Activated CD4-positive, alpha-beta memory T cell treated with anti-CD3 and anti-CD28 coated beads, Interleukin-2, amount 10 ng/mL, durations not matched to agents 7 days and 5 days (primary cell): ENCODE measurements around the gene DBP. TPM values are rescaled to one million over a fixed set of nuclear protein-coding genes. Genes with fewer than 3 reads are reported as not detected.

Experiments used
- CTCF ChIA-PET: fragments of 350-600 bp; sonication (Branson Sonifier 250); formaldehyde crosslinking; loops from one replicate; lab custom pipeline; 2021; ENCODE audit warnings: antibody characterized with exemption, inconsistent platforms; lab: Charles Lee
- POLR2A ChIA-PET: fragments of 350-600 bp; sonication (Branson Sonifier 250); formaldehyde crosslinking; loops from one replicate; lab custom pipeline; 2021; ENCODE audit warnings: antibody characterized with exemption; lab: Charles Lee
- DNase-seq: peaks from one replicate; pipeline ENCODE4 v3.0.0-alpha.2; 2020
- H3K27ac Mint-ChIP-seq: one replicate; pipeline ENCODE4 v1.8.0; 2021; ENCODE audit warnings: mild to moderate bottlenecking, mixed read lengths
- H3K27me3 Mint-ChIP-seq: one replicate; pipeline ENCODE4 v1.8.0; 2021; ENCODE audit warnings: mixed read lengths
- H3K36me3 Mint-ChIP-seq: one replicate; pipeline ENCODE4 v1.8.0; 2021; ENCODE audit warnings: low read depth, mixed read lengths
- H3K4me1 Mint-ChIP-seq: one replicate; pipeline ENCODE4 v1.8.0; 2021; ENCODE audit warnings: mixed read lengths
- H3K4me3 Mint-ChIP-seq: one replicate; pipeline ENCODE4 v1.8.0; 2021; ENCODE audit warnings: mild to moderate bottlenecking, mixed read lengths
- H3K9me3 Mint-ChIP-seq: one replicate; pipeline ENCODE4 v1.8.0; 2021; ENCODE audit warnings: mixed read lengths
- total RNA-seq, 2 experiments: library from RNA; stranded (reverse); gene quantifications; one replicate each; pipeline ENCODE4 v1.2.3, GENCODE V29; 2021

DBP gene
- total RNA-seq, 2 experiments from 2014 or later, result 18.7 to 19.1 TPM

GRCh38 chr19:48674216-48674809 lies 37.1 kb upstream of the DBP start:
- Mint-ChIP-seq H3K4me3 (no peak overlapping the region), H3K9me3 (peaks cover 5% of the 10 kb centered on the region), H3K4me1 (peaks cover 5% of the 10 kb centered on the region), H3K36me3 (no peaks in the 10 kb centered on the region), H3K27me3 (no peaks in the 10 kb centered on the region), H3K27ac (no peak overlapping the region)
- no peak for DNase-seq
- ChIA-PET POLR2A (no interaction called here), CTCF (interaction anchor here (0.5 to 3.0 kb wide), 12 partner anchors 9 to 508 kb away, joined by 3 to 16 read pairs (median 5); partner anchors contain the start of genes CA11, FUT2 and HSD17B14)

DNA sequence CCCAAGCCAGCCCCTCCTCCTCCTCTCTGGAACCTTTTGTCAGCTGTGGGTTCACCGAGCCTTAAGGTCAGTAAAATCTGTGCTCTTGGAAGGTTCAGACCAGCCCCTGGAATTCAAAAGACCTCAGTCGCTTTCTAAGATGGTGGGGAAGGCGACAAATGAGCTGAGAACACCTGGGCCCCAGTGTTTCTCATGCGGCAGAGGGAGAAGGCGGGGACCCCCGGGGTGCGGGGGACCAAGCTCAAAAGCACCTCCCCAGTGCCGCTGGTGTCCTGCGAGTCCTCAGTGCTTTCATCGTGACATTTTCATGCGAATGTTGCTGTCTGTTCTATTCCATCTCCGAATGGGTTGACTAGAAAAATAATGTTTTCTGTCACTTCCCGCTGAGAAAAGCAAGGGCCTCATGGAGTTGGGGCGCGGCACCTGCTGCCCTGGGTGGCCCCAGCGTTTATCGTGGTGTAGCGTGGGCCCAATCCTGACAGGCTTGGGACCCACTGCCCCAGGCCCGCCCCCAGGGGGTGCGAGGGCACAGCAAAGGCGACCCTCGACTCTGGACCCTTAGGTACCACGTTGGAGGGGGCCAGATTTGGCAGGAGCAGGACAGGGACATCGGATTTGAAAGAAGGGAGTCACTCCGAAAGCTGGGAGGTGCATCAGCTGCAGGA lies 36.4 kb upstream of the DBP start:
- no peaks in the 10 kb centered on the region for H3K27me3 Mint-ChIP-seq
- H3K36me3 Mint-ChIP-seq, result no peaks in the 10 kb centered on the region
- H3K27ac Mint-ChIP-seq, result no peak overlapping the region
- peaks cover 5% of the 10 kb centered on the region for H3K4me1 Mint-ChIP-seq
- ChIA-PET POLR2A (no interaction called here), CTCF (interaction anchor here (1.2 to 3.0 kb wide), 7 partner anchors 20 to 169 kb away, joined by 4 to 16 read pairs (median 6); partner anchors contain the start of genes CA11, FUT2 and HSD17B14)
- H3K9me3 Mint-ChIP-seq, result peaks cover 9% of the 10 kb centered on the region
- no peak for DNase-seq
- H3K4me3 Mint-ChIP-seq, result no peak overlapping the region

GRCh38 chr19:48672994-48673393 lies 35.8 kb upstream of the DBP start, which contains the start of gene NTN5:
Gene NTN5 (minus strand): TSS chr19:48673017. CDS start chr19:48670986, 2,031 bp downstream.
- Mint-ChIP-seq H3K27me3 (no peaks in the 10 kb centered on the region), H3K27ac (no peak within 1 kb of the TSS), H3K9me3 (peaks cover 9% of the 10 kb centered on the region), H3K36me3 (no peaks in the 10 kb centered on the region), H3K4me3 (no peak within 1 kb of the TSS), H3K4me1 (peaks cover 5% of the 10 kb centered on the region)
- no peak for DNase-seq
- POLR2A ChIA-PET, result no interaction called here
- CTCF ChIA-PET, result no interaction called here

GRCh38 chr19:48671446-48671995 lies 34.3 kb upstream of the DBP start:
- peaks cover 5% of the 10 kb centered on the region for H3K4me1 Mint-ChIP-seq
- H3K27me3 Mint-ChIP-seq, result no peaks in the 10 kb centered on the region
- ChIA-PET POLR2A (no interaction called here), CTCF (no interaction called here)
- H3K36me3 Mint-ChIP-seq, result no peaks in the 10 kb centered on the region
- H3K9me3 Mint-ChIP-seq, result peaks cover 9% of the 10 kb centered on the region
- DNase-seq, result no peak
- H3K4me3 Mint-ChIP-seq, result no peak overlapping the region
- no peak overlapping the region for H3K27ac Mint-ChIP-seq

DNA sequence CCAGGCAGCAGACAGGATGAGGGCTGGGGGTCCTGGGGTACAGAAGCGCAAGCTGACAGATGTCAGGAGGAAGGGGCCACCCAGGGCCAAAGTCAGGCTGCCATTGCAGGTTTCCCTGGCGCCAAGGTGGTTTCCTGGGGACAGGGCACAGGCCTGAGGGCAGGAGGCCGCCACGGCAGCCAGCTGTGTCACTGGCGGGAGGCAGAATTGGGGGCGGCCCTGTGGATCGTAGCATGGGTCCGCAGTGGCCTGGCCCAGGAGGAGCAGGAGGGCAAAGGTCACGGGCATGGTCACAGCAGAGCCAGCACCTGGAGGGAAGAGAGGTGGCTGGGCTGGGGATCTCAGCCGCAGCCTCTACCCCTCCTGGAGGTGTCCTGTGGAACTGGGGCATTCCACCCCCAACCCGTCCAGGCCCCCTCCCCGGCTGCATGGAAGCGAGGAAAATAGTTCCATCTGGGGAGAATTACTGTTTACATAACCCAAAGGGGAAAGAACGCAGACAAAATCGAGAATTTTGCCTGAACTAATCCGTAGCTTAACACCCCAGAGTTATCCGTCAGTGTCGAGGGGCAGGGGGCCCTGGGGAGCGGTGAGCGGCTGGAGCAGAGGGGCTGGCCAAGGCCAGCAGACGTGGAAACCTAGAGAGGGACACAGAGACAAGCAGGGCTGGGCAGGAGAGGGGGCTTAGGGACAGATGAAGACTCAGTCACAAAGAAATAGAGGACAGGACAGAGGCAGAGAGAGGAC lies 33.7 kb upstream of the DBP start:
- no peaks in the 10 kb centered on the region for H3K36me3 Mint-ChIP-seq
- DNase-seq, result no peak
- ChIA-PET POLR2A (no interaction called here), CTCF (no interaction called here)
- peaks cover 9% of the 10 kb centered on the region for H3K9me3 Mint-ChIP-seq
- H3K27me3 Mint-ChIP-seq, result no peaks in the 10 kb centered on the region
- H3K4me3 Mint-ChIP-seq, result no peak overlapping the region
- H3K4me1 Mint-ChIP-seq, result peaks cover 5% of the 10 kb centered on the region
- H3K27ac Mint-ChIP-seq, result no peak overlapping the region

DNA sequence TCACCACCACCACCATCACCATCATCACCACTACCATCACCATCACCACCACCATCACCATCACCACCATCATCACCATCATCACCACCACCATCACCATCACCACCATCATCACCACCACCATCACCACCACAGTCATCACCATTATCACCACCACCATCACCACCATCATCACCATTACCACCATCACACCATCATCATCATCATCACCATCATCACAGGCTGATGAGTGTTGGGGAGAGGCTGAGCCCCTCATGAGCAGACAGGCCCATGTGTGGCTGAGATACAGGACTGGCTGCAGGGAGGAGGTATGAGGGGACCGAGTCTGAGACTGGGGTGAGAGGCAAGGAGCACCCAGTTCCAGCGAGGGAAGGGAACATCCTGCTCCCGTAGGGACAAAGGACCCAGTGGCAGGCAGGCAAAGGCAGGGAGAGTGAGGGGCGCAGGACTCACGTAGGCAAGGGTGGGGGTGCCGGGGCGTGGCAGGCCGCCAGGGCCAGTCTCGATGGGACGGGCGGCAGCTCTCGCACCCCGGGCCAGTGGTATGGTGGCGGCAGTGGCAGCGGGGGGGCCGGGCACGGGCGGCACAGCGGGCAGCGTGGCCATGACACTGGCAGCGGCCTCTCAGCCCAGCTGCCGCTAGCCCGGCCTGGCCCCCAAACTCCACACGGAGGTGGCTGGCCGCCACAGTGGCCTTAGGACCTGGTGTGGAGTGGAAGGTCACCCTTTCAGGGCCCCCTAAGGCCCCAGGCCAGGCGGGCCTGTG lies 32.9 kb upstream of the DBP start:
- POLR2A ChIA-PET, result no interaction called here
- Mint-ChIP-seq H3K9me3 (peaks cover 9% of the 10 kb centered on the region), H3K4me3 (no peak overlapping the region)

DNA sequence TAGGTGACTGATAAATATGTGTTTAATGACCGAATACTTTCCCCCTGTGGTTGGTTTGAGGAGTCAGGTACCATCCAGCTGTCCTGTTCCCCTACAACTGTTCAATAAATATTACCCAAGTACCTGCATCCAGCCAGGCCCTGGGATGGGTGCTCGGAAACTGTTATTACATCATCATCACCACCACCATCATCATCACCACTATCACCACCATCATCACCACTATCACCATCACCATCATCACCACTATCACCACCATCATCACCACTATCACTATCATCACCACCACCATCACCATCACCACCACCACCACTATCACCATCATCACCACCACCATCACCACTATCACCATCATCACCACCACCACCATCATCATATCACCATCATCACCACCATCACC lies 31.6 kb upstream of the DBP start:
- Mint-ChIP-seq H3K27ac (no peak overlapping the region), H3K4me3 (no peak overlapping the region), H3K36me3 (no peaks in the 10 kb centered on the region), H3K4me1 (no peaks in the 10 kb centered on the region), H3K9me3 (peaks cover 9% of the 10 kb centered on the region), H3K27me3 (no peaks in the 10 kb centered on the region)
- DNase-seq, result no peak
- CTCF ChIA-PET, result no interaction called here
- POLR2A ChIA-PET, result no interaction called here

More for the DNA sequence above, 32.9 kb upstream of the DBP start:
- Mint-ChIP-seq H3K27me3 (no peaks in the 10 kb centered on the region), H3K27ac (peak overlapping the region; percentile 49), H3K4me1 (peaks cover 1% of the 10 kb centered on the region), H3K36me3 (no peaks in the 10 kb centered on the region)
- no peak for DNase-seq
- CTCF ChIA-PET, result no interaction called here

DNA sequence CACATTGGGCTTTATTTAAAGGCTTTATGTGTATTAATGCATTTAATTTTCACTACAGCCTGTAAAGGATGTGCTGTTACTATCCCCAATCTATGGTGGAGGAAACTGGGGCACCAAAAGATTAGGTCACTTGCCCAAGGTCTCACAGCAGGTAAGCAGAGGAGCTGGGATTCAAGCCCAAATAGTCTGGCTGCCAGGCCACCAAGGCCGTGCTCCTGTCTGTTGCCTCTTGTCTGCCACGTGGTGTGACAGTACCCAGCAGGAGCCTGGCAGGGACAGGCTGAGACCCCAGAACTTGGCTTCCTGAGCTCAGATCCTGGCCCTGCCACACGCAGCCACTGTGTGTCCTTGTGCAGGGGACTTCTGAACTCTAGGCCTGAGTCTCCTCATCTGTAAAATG lies 31.2 kb upstream of the DBP start:
- ChIA-PET CTCF (no interaction called here), POLR2A (no interaction called here)
- H3K27ac Mint-ChIP-seq, result no peak overlapping the region
- no peak overlapping the region for H3K4me3 Mint-ChIP-seq
- H3K4me1 Mint-ChIP-seq, result no peaks in the 10 kb centered on the region
- no peak for DNase-seq
- H3K27me3 Mint-ChIP-seq, result no peaks in the 10 kb centered on the region
- H3K36me3 Mint-ChIP-seq, result no peaks in the 10 kb centered on the region
- H3K9me3 Mint-ChIP-seq, result peaks cover 9% of the 10 kb centered on the region

DNA sequence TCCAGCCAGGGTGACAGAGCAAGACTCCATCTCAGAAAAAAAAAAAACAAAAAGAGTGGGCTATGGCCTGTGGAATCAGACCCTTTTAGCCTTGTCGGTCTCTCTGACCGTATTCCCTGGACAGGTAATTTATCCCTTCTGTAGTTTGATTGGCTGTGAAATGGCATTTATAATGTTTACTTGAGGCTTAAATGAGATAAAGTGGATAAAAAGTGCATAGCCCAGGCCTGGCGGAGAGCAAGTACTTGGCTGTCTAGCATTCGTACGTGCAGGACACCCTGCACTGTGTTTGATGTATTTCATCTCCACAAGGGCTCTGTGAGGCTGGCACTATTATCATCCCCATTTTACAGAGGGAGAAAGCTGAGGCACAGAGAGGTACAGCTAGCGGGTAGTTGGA lies 28.6 kb upstream of the DBP start:
- Mint-ChIP-seq H3K27ac (no peak overlapping the region), H3K9me3 (peaks cover 9% of the 10 kb centered on the region), H3K27me3 (no peaks in the 10 kb centered on the region), H3K4me3 (no peak overlapping the region), H3K36me3 (no peaks in the 10 kb centered on the region), H3K4me1 (peaks cover 10% of the 10 kb centered on the region)
- ChIA-PET CTCF (interaction anchor here (1.2 to 1.6 kb wide), 2 partner anchors 9 to 20 kb away, joined by 3 to 6 read pairs; partner anchors contain the start of gene CA11), POLR2A (no interaction called here)
- DNase-seq, result no peak

GRCh38 chr19:48664476-48664875 lies 27.3 kb upstream of the DBP start:
- Mint-ChIP-seq H3K36me3 (no peaks in the 10 kb centered on the region), H3K27me3 (no peaks in the 10 kb centered on the region), H3K4me3 (no peak overlapping the region), H3K9me3 (peaks cover 4% of the 10 kb centered on the region), H3K4me1 (peaks cover 14% of the 10 kb centered on the region), H3K27ac (no peak overlapping the region)
- ChIA-PET CTCF (interaction anchor here (1.6 kb wide), 1 partner anchor 10 kb away, joined by 3 read pairs; no protein-coding TSS in a partner anchor), POLR2A (interaction anchor here (1.2 kb wide), 1 partner anchor 12 kb away, joined by 4 read pairs; no protein-coding TSS in a partner anchor)
- no peak for DNase-seq

GRCh38 chr19:48663667-48664066 lies 26.5 kb upstream of the DBP start:
- no peak overlapping the region for H3K4me3 Mint-ChIP-seq
- peaks cover 3% of the 10 kb centered on the region for H3K27me3 Mint-ChIP-seq
- H3K36me3 Mint-ChIP-seq, result no peaks in the 10 kb centered on the region
- ChIA-PET CTCF (no interaction called here), POLR2A (interaction anchor here (0.9 kb wide), 2 partner anchors 44 to 208 kb away, joined by 3 to 4 read pairs; partner anchors contain the start of genes PPP1R15A, RPL18 and SPHK2)
- no peak overlapping the region for H3K27ac Mint-ChIP-seq
- peaks cover under 1% of the 10 kb centered on the region for H3K9me3 Mint-ChIP-seq
- no peak for DNase-seq
- H3K4me1 Mint-ChIP-seq, result peaks cover 17% of the 10 kb centered on the region

GRCh38 chr19:48661711-48662090 lies 24.5 kb upstream of the DBP start:
- H3K27me3 Mint-ChIP-seq, result peaks cover 8% of the 10 kb centered on the region
- no peaks in the 10 kb centered on the region for H3K9me3 Mint-ChIP-seq
- ChIA-PET POLR2A (no interaction called here), CTCF (no interaction called here)
- H3K4me1 Mint-ChIP-seq, result peaks cover 17% of the 10 kb centered on the region
- H3K36me3 Mint-ChIP-seq, result no peaks in the 10 kb centered on the region
- H3K27ac Mint-ChIP-seq, result no peak overlapping the region
- DNase-seq, result no peak
- H3K4me3 Mint-ChIP-seq, result no peak overlapping the region
